Testis (tissue), 3 donors: ENCODE results near the gene TMEM236. TPM values are rescaled to one million over a fixed set of nuclear protein-coding genes. Genes with fewer than 3 reads are reported as not detected.

Source experiments
- DNase-seq: peaks from one replicate; pipeline ENCODE4 v3.0.0-alpha.2; 2019
- H3K27ac ChIP-seq, 2 donors: fragments of 200-600 bp; sonication (generic); one replicate each; pipeline ENCODE4 v1.5.1; 2019
- H3K27me3 ChIP-seq: fragments of 200-600 bp; sonication (generic); one replicate; pipeline ENCODE4 v1.5.1; 2019
- H3K36me3 ChIP-seq: fragments of 200-600 bp; sonication (generic); one replicate; pipeline ENCODE4 v1.5.1; 2017; ENCODE audit warnings: low read depth; ENCODE audit errors: missing control alignments
- H3K4me1 ChIP-seq: fragments of 200-600 bp; sonication (generic); one replicate; pipeline ENCODE4 v1.5.1; 2019
- H3K4me3 ChIP-seq, 2 donors: fragments of 200-600 bp; sonication (generic); one replicate each; pipeline ENCODE4 v1.5.1; 2017 to 2019
- H3K9me3 ChIP-seq: fragments of 200-600 bp; sonication (generic); one replicate; pipeline ENCODE4 v1.5.1; 2017
- CTCF ChIP-seq, 3 experiments: fragments of 450-650 bp in 2 of 3; fragments of 200-600 bp in 1 of 3; sonication (generic) in 1 of 3; IDR thresholded peaks; one replicate each; pipeline ENCODE4 v1.5.1; 2016 to 2019; ENCODE audit warnings: antibody characterized with exemption in 3 of 3, mild to moderate bottlenecking in 2 of 3, moderate library complexity in 1 of 3
- POLR2A ChIP-seq: fragments of 450-650 bp; IDR thresholded peaks from one replicate; pipeline ENCODE4 v1.6.1; 2017; ENCODE audit warnings: antibody characterized with exemption, mild to moderate bottlenecking, moderate library complexity
- WGBS, 2 donors: methylation state at CpG; one replicate each; pipeline ENCODE4 v1.1.5; 2018; 5-methylcytosine and 5-hydroxymethylcytosine counted together
- intact Hi-C: fragments of 100-400 bp; cut with DNase I; formaldehyde crosslinking; loops from one replicate; pipeline ENCODE4 v1.15.1; 2023; ENCODE audit warnings: low total_unique reads
- polyA plus RNA-seq: library from polyadenylated mRNA; stranded (reverse); fragments of 350-450 nt; fragmentation: Illumina TruSeq; extraction: RNeasy Lipid Tissue Mini Kit (QIAGEN cat#74804); gene quantifications from one replicate; pipeline ENCODE4 v1.2.3, GENCODE V29; 2014; ENCODE audit warnings: low read depth, low replicate concordance; ENCODE audit not compliant: insufficient read depth
- total RNA-seq, 2 donors: library from RNA; depleted of rRNA; stranded (reverse); fragments of >200 nt; gene quantifications; one replicate each; pipeline ENCODE4 v1.2.3, GENCODE V29; 2016

TMEM236 gene
- total and polyA plus RNA-seq, 3 donors from 2014 or later: 0.43 to 0.49 (median 0.47) TPM

- no peak overlapping the region for H3K4me3 ChIP-seq
- intact Hi-C loops: no loop called here
- no peaks in the 10 kb centered on the region for H3K27me3 ChIP-seq
- no peaks in the 10 kb centered on the region for H3K36me3 ChIP-seq
- no peak overlapping the region for H3K27ac ChIP-seq
- TF ChIP-seq POLR2A (no peak), CTCF (IDR thresholded peaks at IDR 0.05) (no peak)
- H3K9me3 ChIP-seq: no peaks in the 10 kb centered on the region
- no peaks in the 10 kb centered on the region for H3K4me1 ChIP-seq
- DNase-seq: no peak
These were observed 6.9 kb downstream of the TMEM236 start for GRCh38 chr10:17758896-17759295.

- Histone ChIP-seq H3K4me1 (no peaks in the 10 kb centered on the region), H3K36me3 (no peaks in the 10 kb centered on the region), H3K27me3 (no peaks in the 10 kb centered on the region), H3K4me3 (no peak overlapping the region), H3K9me3 (no peaks in the 10 kb centered on the region), H3K27ac (no peak overlapping the region)
- 68% methylated on average over 4 of the region's 4 CpGs for WGBS, 2 donors
- TF ChIP-seq POLR2A (no peak), CTCF (IDR thresholded peaks at IDR 0.05) (no peak)
- intact Hi-C loops: no loop called here
- no peak for DNase-seq
These were observed 12.1 kb downstream of the TMEM236 start for GRCh38 chr10:17764142-17764541.

- Histone ChIP-seq H3K4me1 (no peaks in the 10 kb centered on the region), H3K27ac (no peak overlapping the region), H3K4me3 (no peak overlapping the region), H3K9me3 (no peaks in the 10 kb centered on the region), H3K27me3 (no peaks in the 10 kb centered on the region), H3K36me3 (no peaks in the 10 kb centered on the region)
- intact Hi-C loops: no loop called here
- no peak for DNase-seq
- TF ChIP-seq POLR2A (no peak), CTCF (IDR thresholded peaks at IDR 0.05) (no peak)
- WGBS, 2 donors: 74 to 77% methylated on average over 3 of the region's 3 CpGs
These were observed 13.6 kb downstream of the TMEM236 start for GRCh38 chr10:17765602-17766001.

- H3K27me3 ChIP-seq: no peaks in the 10 kb centered on the region
- no peak overlapping the region for H3K4me3 ChIP-seq
- WGBS, 2 donors: 62 to 88% methylated on average over 1 of the region's 1 CpG
- DNase-seq: no peak
- H3K9me3 ChIP-seq: no peaks in the 10 kb centered on the region
- H3K36me3 ChIP-seq: no peaks in the 10 kb centered on the region
- intact Hi-C loops: no loop called here
- no peak for TF ChIP-seq CTCF (IDR thresholded peaks at IDR 0.05)
- TF ChIP-seq POLR2A: no peak
- H3K4me1 ChIP-seq: no peaks in the 10 kb centered on the region
- no peak overlapping the region for H3K27ac ChIP-seq
These were observed 14.7 kb downstream of the TMEM236 start for GRCh38 chr10:17766731-17767130.

- H3K27me3 ChIP-seq: no peaks in the 10 kb centered on the region
- H3K36me3 ChIP-seq: no peaks in the 10 kb centered on the region
- 82 to 85% methylated on average over 5 of the region's 5 CpGs for WGBS, 2 donors
- no peak overlapping the region for H3K27ac ChIP-seq
- no peak overlapping the region for H3K4me3 ChIP-seq
- DNase-seq: no peak
- intact Hi-C loops: no loop called here
- H3K4me1 ChIP-seq: no peaks in the 10 kb centered on the region
- TF ChIP-seq CTCF (IDR thresholded peaks at IDR 0.05) (no peak), POLR2A (no peak)
- no peaks in the 10 kb centered on the region for H3K9me3 ChIP-seq
These were observed 16.5 kb downstream of the TMEM236 start for GRCh38 chr10:17768496-17768895.
